Measurements from ENCODE around the gene GRIK4. TPM values are rescaled to one million over a fixed set of nuclear protein-coding genes. Genes with fewer than 3 reads are reported as not detected.

Gene GRIK4
- polyA plus RNA-seq, 1 of the 3 experiments (the other 2 are of a cell fraction): 0.03 TPM

GRCh38 chr11:120666121-120666639, 154.6 kb downstream of the GRIK4 start (continued):
- TF ChIP-seq IRF3 (IDR thresholded peaks at IDR 0.05; ENCODE audit: low read depth, low read length): no peak

GRCh38 chr11:120667281-120667680, 155.7 kb downstream of the GRIK4 start:
- Histone ChIP-seq H3K4me2 (no peak overlapping the region), H3K4me3 (ENCODE audit: low read depth in 2 of 2, low read length in 1 of 2) (no peak overlapping the region), H3K79me2 (ENCODE audit: insufficient read depth) (no peaks in the 10 kb centered on the region), H3F3A (replicated peaks; ENCODE audit: insufficient read depth) (no peaks in the 10 kb centered on the region), H3K9me3 (no peaks in the 10 kb centered on the region), H3K9ac (no peak overlapping the region), H3K27me3 (ENCODE audit: insufficient read depth) (no peaks in the 10 kb centered on the region; the same call in 1 of the 2 replicates), H3K4me1 (ENCODE audit: control insufficient read depth in 1 of 2, insufficient read depth in 2 of 2, low read depth in 1 of 2, low read length in 1 of 2) (no peaks in the 10 kb centered on the region; a peak in 1 of 4 replicates), H3K27ac (ENCODE audit: low read depth in 2 of 2, low read length in 1 of 2) (no peak overlapping the region), H3K36me3 (replicated peaks in 1 of 2; ENCODE audit: control insufficient read depth in 1 of 2, insufficient read depth in 2 of 2, low read length in 1 of 2) (no peaks in the 10 kb centered on the region), H4K20me1 (ENCODE audit: insufficient read depth) (no peaks in the 10 kb centered on the region), H2AFZ (ENCODE audit: low read depth) (no peak overlapping the region), H3K9me2 (no peaks in the 10 kb centered on the region)
- no peak for TF ChIP-seq CTCF (IDR thresholded peaks at IDR 0.05)
- no peak for DNase-seq
- POLR2A ChIA-PET: no interaction called here
- CTCF ChIA-PET: interaction anchor here (0.6 to 5.3 kb wide), 6 partner anchors 12 to 263 kb away, joined by 3 to 23 read pairs (median 4); no protein-coding TSS in a partner anchor
- 59% methylated on average over 8 of the region's 14 CpGs for WGBS (ENCODE audit: low lambda C conversion rate)

- no peak for DNase-seq
- H3K27ac ChIP-seq (ENCODE audit: low read depth in 2 of 2, low read length in 1 of 2): no peak overlapping the region
- H3K9me3 ChIP-seq: no peaks in the 10 kb centered on the region
- H3K36me3 ChIP-seq (replicated peaks in 1 of 2; ENCODE audit: control insufficient read depth in 1 of 2, insufficient read depth in 2 of 2, low read length in 1 of 2): no peaks in the 10 kb centered on the region
- CTCF ChIA-PET: interaction anchor here (0.6 to 5.3 kb wide), 4 partner anchors 17 to 263 kb away, joined by 3 to 23 read pairs (median 3); no protein-coding TSS in a partner anchor
- H3K79me2 ChIP-seq (ENCODE audit: insufficient read depth): no peaks in the 10 kb centered on the region
- H4K20me1 ChIP-seq (ENCODE audit: insufficient read depth): no peaks in the 10 kb centered on the region
- H3K27me3 ChIP-seq (ENCODE audit: insufficient read depth): no peaks in the 10 kb centered on the region; the same call in 1 of the 2 replicates
- 31% methylated on average over 1 of the region's 1 CpG for WGBS (ENCODE audit: low lambda C conversion rate)
- no peaks in the 10 kb centered on the region; a peak in 1 of 4 replicates for H3K4me1 ChIP-seq (ENCODE audit: control insufficient read depth in 1 of 2, insufficient read depth in 2 of 2, low read depth in 1 of 2, low read length in 1 of 2)
- H3K9me2 ChIP-seq: no peaks in the 10 kb centered on the region
- H2AFZ ChIP-seq (ENCODE audit: low read depth): no peak overlapping the region
- H3F3A ChIP-seq (replicated peaks; ENCODE audit: insufficient read depth): no peaks in the 10 kb centered on the region
- TF ChIP-seq FOXM1 (IDR thresholded peaks at IDR 0.05; ENCODE audit: low read depth): no peak
- TF ChIP-seq JUND (IDR thresholded peaks at IDR 0.05): no peak
- TF ChIP-seq EP300 (IDR thresholded peaks at IDR 0.05; ENCODE audit: borderline replicate concordance in 1 of 2, low read depth in 1 of 2, low read length in 1 of 2): no peak
- TF ChIP-seq RCOR1 (IDR thresholded peaks at IDR 0.05; ENCODE audit: low read length): no peak
- TF ChIP-seq USF1 (IDR thresholded peaks at IDR 0.05; ENCODE audit: borderline replicate concordance, low read depth): no peak
- no peak for TF ChIP-seq TCF12 (IDR thresholded peaks at IDR 0.05)
- no peak for TF ChIP-seq MEF2A (IDR thresholded peaks at IDR 0.05; ENCODE audit: borderline replicate concordance, low read depth)
- TF ChIP-seq FOXJ3 (CRISPR knock-in tag; IDR thresholded peaks at IDR 0.05): no peak
- TF ChIP-seq ELF1 (IDR thresholded peaks at IDR 0.05): no peak
- TF ChIP-seq SIN3A (IDR thresholded peaks at IDR 0.05; ENCODE audit: borderline replicate concordance, low read depth, low read length): no peak
- no peak for TF ChIP-seq IRF3 (IDR thresholded peaks at IDR 0.05; ENCODE audit: low read depth, low read length)
- TF ChIP-seq EZH2phosphoT487 (IDR thresholded peaks at IDR 0.05; ENCODE audit: borderline replicate concordance, low read depth): no peak
- TF ChIP-seq NRF1 (IDR thresholded peaks at IDR 0.05; ENCODE audit: low read depth, low read length): no peak
- TF ChIP-seq SMC3 (IDR thresholded peaks at IDR 0.05; ENCODE audit: low read depth, low read length): no peak
- TF ChIP-seq NFIC (IDR thresholded peaks at IDR 0.05; ENCODE audit: borderline replicate concordance): no peak
- TF ChIP-seq TEAD4 (IDR thresholded peaks at IDR 0.05; ENCODE audit: borderline replicate concordance, insufficient read depth): no peak
- no peak for TF ChIP-seq GABPA (IDR thresholded peaks at IDR 0.05; ENCODE audit: low read depth)
- TF ChIP-seq CTCF (IDR thresholded peaks at IDR 0.05): no peak
- no peak overlapping the region for H3K4me2 ChIP-seq
- H3K4me3 ChIP-seq (ENCODE audit: low read depth in 2 of 2, low read length in 1 of 2): no peak overlapping the region
- POLR2A ChIA-PET: no interaction called here
- no peak overlapping the region for H3K9ac ChIP-seq
Measured at GRCh38 chr11:120667934-120668333, 156.4 kb downstream of the GRIK4 start.

Data from SK-N-SH (cell line).